Fibroblast of lung (primary cell): Measurements from ENCODE around the gene ABCA10.

Experiments
- EZH2 ChIP-seq: IDR thresholded peaks from 2 replicates; pipeline ENCODE4 v1.5.1; 2012; ENCODE audit warnings: low read length, control low read depth, mild to moderate bottlenecking; ENCODE audit errors: missing control alignments
- TF ChIP-seq, protein P1 (sequence below), 2 donors: IDR thresholded peaks in 1 of 2; conservative IDR thresholded peaks in 1 of 2; 1 replicate in 1 of 2; 2 replicates in 1 of 2; pipeline ENCODE4 v1.5.1; 2011 to 2012; ENCODE audit warnings: low read length in 2 of 2, control low read depth in 1 of 2, inconsistent platforms in 1 of 2, low read depth in 1 of 2, mild to moderate bottlenecking in 1 of 2

DNA sequence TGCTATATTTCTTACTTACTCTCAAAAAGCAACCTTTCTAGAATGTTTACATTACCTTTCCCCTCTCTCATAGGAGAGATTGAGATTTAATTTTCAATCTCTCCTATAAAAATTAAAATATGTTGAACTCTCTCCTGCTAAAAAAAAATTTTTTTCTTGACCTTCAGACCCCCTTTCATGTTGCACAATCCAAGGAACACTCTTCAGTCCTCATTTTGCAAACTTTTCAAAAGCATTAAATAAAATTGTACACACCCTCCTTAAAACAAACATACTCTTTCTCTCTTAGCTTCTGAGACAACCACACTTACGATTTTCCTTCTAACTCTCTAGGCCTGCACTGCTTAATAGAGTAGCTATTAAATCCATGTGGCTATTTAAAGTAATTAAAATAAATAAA lies 78.3 kb downstream of the ABCA10 start:
- TF ChIP-seq, protein P1, sequence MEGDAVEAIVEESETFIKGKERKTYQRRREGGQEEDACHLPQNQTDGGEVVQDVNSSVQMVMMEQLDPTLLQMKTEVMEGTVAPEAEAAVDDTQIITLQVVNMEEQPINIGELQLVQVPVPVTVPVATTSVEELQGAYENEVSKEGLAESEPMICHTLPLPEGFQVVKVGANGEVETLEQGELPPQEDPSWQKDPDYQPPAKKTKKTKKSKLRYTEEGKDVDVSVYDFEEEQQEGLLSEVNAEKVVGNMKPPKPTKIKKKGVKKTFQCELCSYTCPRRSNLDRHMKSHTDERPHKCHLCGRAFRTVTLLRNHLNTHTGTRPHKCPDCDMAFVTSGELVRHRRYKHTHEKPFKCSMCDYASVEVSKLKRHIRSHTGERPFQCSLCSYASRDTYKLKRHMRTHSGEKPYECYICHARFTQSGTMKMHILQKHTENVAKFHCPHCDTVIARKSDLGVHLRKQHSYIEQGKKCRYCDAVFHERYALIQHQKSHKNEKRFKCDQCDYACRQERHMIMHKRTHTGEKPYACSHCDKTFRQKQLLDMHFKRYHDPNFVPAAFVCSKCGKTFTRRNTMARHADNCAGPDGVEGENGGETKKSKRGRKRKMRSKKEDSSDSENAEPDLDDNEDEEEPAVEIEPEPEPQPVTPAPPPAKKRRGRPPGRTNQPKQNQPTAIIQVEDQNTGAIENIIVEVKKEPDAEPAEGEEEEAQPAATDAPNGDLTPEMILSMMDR (conservative IDR thresholded peaks at IDR 0.05 in 1 of 2, IDR thresholded peaks at IDR 0.05 in 1 of 2; ENCODE audit: low read depth in 1 of 2, low read length in 2 of 2): no peak
- no peak for TF ChIP-seq EZH2
